CD8-positive, alpha-beta memory T cell (primary cell): ENCODE measurements around the gene NUDT6. TPM values are rescaled to one million over a fixed set of nuclear protein-coding genes. Genes with fewer than 3 reads are reported as not detected.
"Not testable (repeated sequence)": the region's sequence is repeated elsewhere in the genome, so short reads cannot be mapped to it uniquely, and the experiment has no call there.

ENCODE experiments used
- CTCF ChIA-PET: fragments of 350-600 bp; sonication (Branson Sonifier 250); formaldehyde crosslinking; loops from one replicate; lab custom pipeline; 2021; ENCODE audit warnings: antibody characterized with exemption; lab: Charles Lee
- POLR2A ChIA-PET: fragments of 350-600 bp; sonication (Branson Sonifier 250); formaldehyde crosslinking; loops from one replicate; lab custom pipeline; 2021; ENCODE audit warnings: antibody characterized with exemption; lab: Charles Lee
- DNase-seq, 5 donors: peaks; one replicate each; pipeline versions ENCODE4 v3.0.0 to v3.0.0-alpha.2; 2020 to 2022; ENCODE audit warnings: mixed read lengths in 1 of 5
- H3K27ac ChIP-seq: one replicate; pipeline ENCODE4 v1.7.0; 2013; ENCODE audit warnings: low read depth, mild to moderate bottlenecking, low read length, moderate library complexity
- H3K27me3 ChIP-seq: 2 replicates; pipeline ENCODE4 v1.7.0; 2013; ENCODE audit warnings: low read length, mild to moderate bottlenecking; ENCODE audit not compliant: insufficient read depth, poor library complexity, severe bottlenecking
- H3K36me3 ChIP-seq: 2 replicates; pipeline ENCODE4 v1.7.0; 2013; ENCODE audit warnings: mild to moderate bottlenecking, low read length, moderate library complexity; ENCODE audit not compliant: insufficient read depth
- H3K4me1 ChIP-seq: 2 replicates; pipeline ENCODE4 v1.7.0; 2013; ENCODE audit warnings: mild to moderate bottlenecking, low read length, moderate library complexity; ENCODE audit not compliant: insufficient read depth
- H3K4me3 ChIP-seq: 2 replicates; pipeline ENCODE4 v1.7.0; 2013; ENCODE audit warnings: mild to moderate bottlenecking, low read length
- H3K9me3 ChIP-seq: 2 replicates; pipeline ENCODE4 v1.7.0; 2013; ENCODE audit warnings: mild to moderate bottlenecking, low read length
- H3K27ac Mint-ChIP-seq, 8 donors: one replicate each; pipeline ENCODE4 v1.8.0; 2020 to 2021; ENCODE audit warnings: mixed read lengths in 8 of 8, mild to moderate bottlenecking in 6 of 8, inconsistent platforms in 3 of 8, moderate library complexity in 3 of 8
- H3K27me3 Mint-ChIP-seq, 2 donors: one replicate each; pipeline ENCODE4 v1.8.0; 2020 to 2021; ENCODE audit warnings: mixed read lengths in 2 of 2, mild to moderate bottlenecking in 1 of 2, moderate library complexity in 1 of 2
- H3K36me3 Mint-ChIP-seq, 3 donors: one replicate each; pipeline ENCODE4 v1.8.0; 2020 to 2021; ENCODE audit warnings: mixed read lengths in 3 of 3, inconsistent platforms in 1 of 3, mild to moderate bottlenecking in 1 of 3
- H3K4me1 Mint-ChIP-seq, 3 donors: one replicate each; pipeline ENCODE4 v1.8.0; 2020 to 2021; ENCODE audit warnings: mixed read lengths in 3 of 3, inconsistent platforms in 1 of 3, mild to moderate bottlenecking in 1 of 3
- H3K4me3 Mint-ChIP-seq, 7 donors: one replicate each; pipeline ENCODE4 v1.8.0; 2020 to 2021; ENCODE audit warnings: mixed read lengths in 7 of 7, mild to moderate bottlenecking in 6 of 7, moderate library complexity in 4 of 7, inconsistent platforms in 2 of 7
- H3K9me3 Mint-ChIP-seq, 5 donors: one replicate each; pipeline ENCODE4 v1.8.0; 2020 to 2022; ENCODE audit warnings: mixed read lengths in 5 of 5, mild to moderate bottlenecking in 3 of 5, moderate library complexity in 2 of 5, inconsistent platforms in 1 of 5
- polyA plus RNA-seq: library from polyadenylated mRNA; unstranded; fragments of 300-500 nt; fragmentation: Illumina TruSeq; gene quantifications from one replicate; pipeline ENCODE4 v1.2.3, GENCODE V29; 2021
- total RNA-seq, 2 experiments: library from RNA; stranded (reverse); gene quantifications; one replicate each; pipeline ENCODE4 v1.2.3, GENCODE V29; 2021

Gene NUDT6
- total and polyA plus RNA-seq, 3 experiments from 2014 or later = 1.6 to 5.5 (median 4.3) TPM

GRCh38 chr4:122855353-122855890 is 67.0 kb downstream of the NUDT6 start:
- no peaks in the 10 kb centered on the region for H3K36me3 ChIP-seq
- H3K4me1 ChIP-seq = no peaks in the 10 kb centered on the region
- no peak overlapping the region for H3K4me3 ChIP-seq
- Mint-ChIP-seq H3K27ac (peak overlapping the region in 1 of 8 donors; percentile 7), H3K9me3 (peaks cover 0 to 2% (median 0%) of the 10 kb centered on the region in 5 donors), H3K4me1 (peaks cover 0 to 8% (median 6%) of the 10 kb centered on the region in 3 donors), H3K36me3 (no peaks in the 10 kb centered on the region), H3K27me3 (peaks cover 4 to 6% of the 10 kb centered on the region in 2 donors), H3K4me3 (no peak overlapping the region)
- no peaks in the 10 kb centered on the region for H3K9me3 ChIP-seq
- ChIA-PET CTCF (no interaction called here), POLR2A (no interaction called here)
- no peak overlapping the region for H3K27ac ChIP-seq
- DNase-seq = no peak
- no peaks in the 10 kb centered on the region for H3K27me3 ChIP-seq

- Histone ChIP-seq H3K4me3 (no peak overlapping the region), H3K36me3 (no peaks in the 10 kb centered on the region), H3K27ac (no peak overlapping the region), H3K27me3 (no peaks in the 10 kb centered on the region), H3K9me3 (no peaks in the 10 kb centered on the region), H3K4me1 (no peaks in the 10 kb centered on the region)
- CTCF ChIA-PET = no interaction called here
- H3K36me3 Mint-ChIP-seq = no peaks in the 10 kb centered on the region
- peak overlapping the region in 1 of 7 donors; percentile 4 for H3K4me3 Mint-ChIP-seq
- peaks cover 0 to 8% (median 6%) of the 10 kb centered on the region in 3 donors for H3K4me1 Mint-ChIP-seq
- no peak for DNase-seq
- peak overlapping the region in 1 of 8 donors; percentile 24 for H3K27ac Mint-ChIP-seq
- peaks cover 5 to 6% of the 10 kb centered on the region in 2 donors for H3K27me3 Mint-ChIP-seq
- H3K9me3 Mint-ChIP-seq = peaks cover 0 to 2% (median 0%) of the 10 kb centered on the region in 5 donors
- POLR2A ChIA-PET = no interaction called here
Observed at GRCh38 chr4:122854447-122855352, 67.7 kb downstream of the NUDT6 start.

- Histone ChIP-seq H3K4me3 (no peak overlapping the region), H3K27ac (no peak overlapping the region), H3K27me3 (no peaks in the 10 kb centered on the region), H3K36me3 (no peaks in the 10 kb centered on the region), H3K9me3 (no peaks in the 10 kb centered on the region), H3K4me1 (no peaks in the 10 kb centered on the region)
- Mint-ChIP-seq H3K9me3 (peaks cover 0 to 2% (median 0%) of the 10 kb centered on the region in 5 donors), H3K27ac (no peak overlapping the region), H3K27me3 (peaks cover 6 to 12% of the 10 kb centered on the region in 2 donors), H3K4me3 (no peak overlapping the region), H3K4me1 (peaks cover 0 to 8% (median 6%) of the 10 kb centered on the region in 3 donors), H3K36me3 (no peaks in the 10 kb centered on the region)
- POLR2A ChIA-PET = no interaction called here
- DNase-seq = no peak
- CTCF ChIA-PET = no interaction called here
Observed at GRCh38 chr4:122851568-122851967, 70.8 kb downstream of the NUDT6 start.

- H3K27ac Mint-ChIP-seq = peak overlapping the region in 1 of 8 donors; percentile 21
- H3K36me3 Mint-ChIP-seq, H3K9me3 Mint-ChIP-seq, H3K4me1 Mint-ChIP-seq, H3K27ac ChIP-seq, CTCF ChIA-PET, H3K27me3 ChIP-seq, H3K4me1 ChIP-seq, H3K4me3 Mint-ChIP-seq, DNase-seq, H3K4me3 ChIP-seq, H3K36me3 ChIP-seq, H3K9me3 ChIP-seq, POLR2A ChIA-PET: not testable (repeated sequence)
- peaks cover 7 to 12% of the 10 kb centered on the region in 2 donors for H3K27me3 Mint-ChIP-seq
Observed at GRCh38 chr4:122849789-122850188, 72.6 kb downstream of the NUDT6 start.

- H3K4me3 ChIP-seq = no peak overlapping the region
- CTCF ChIA-PET = no interaction called here
Observed at GRCh38 chr4:122847931-122848330, 74.5 kb downstream of the NUDT6 start.

GRCh38 chr4:122845760-122846159 is 76.6 kb downstream of the NUDT6 start:
- H3K4me3 ChIP-seq = no peak overlapping the region
- H3K9me3 ChIP-seq = no peaks in the 10 kb centered on the region
- no peaks in the 10 kb centered on the region for H3K27me3 ChIP-seq
- Mint-ChIP-seq H3K27me3 (peaks cover 3 to 8% of the 10 kb centered on the region in 2 donors), H3K36me3 (no peaks in the 10 kb centered on the region), H3K4me1 (no peaks in the 10 kb centered on the region), H3K4me3 (no peak overlapping the region), H3K9me3 (no peaks in the 10 kb centered on the region), H3K27ac (no peak overlapping the region)
- ChIA-PET CTCF (no interaction called here), POLR2A (no interaction called here)
- DNase-seq = no peak
- no peak overlapping the region for H3K27ac ChIP-seq
- H3K4me1 ChIP-seq = no peaks in the 10 kb centered on the region
- H3K36me3 ChIP-seq = no peaks in the 10 kb centered on the region

More at GRCh38 chr4:122847931-122848330, 74.5 kb downstream of the NUDT6 start:
- H3K4me1 Mint-ChIP-seq = no peaks in the 10 kb centered on the region
- Histone ChIP-seq H3K9me3 (no peaks in the 10 kb centered on the region), H3K27me3 (no peaks in the 10 kb centered on the region), H3K36me3 (no peaks in the 10 kb centered on the region), H3K27ac (no peak overlapping the region), H3K4me1 (no peaks in the 10 kb centered on the region)
- POLR2A ChIA-PET = no interaction called here
- no peaks in the 10 kb centered on the region for H3K9me3 Mint-ChIP-seq
- DNase-seq = no peak
- no peaks in the 10 kb centered on the region for H3K36me3 Mint-ChIP-seq
- no peak overlapping the region for H3K27ac Mint-ChIP-seq
- H3K4me3 Mint-ChIP-seq = no peak overlapping the region
- H3K27me3 Mint-ChIP-seq = peaks cover 3 to 8% of the 10 kb centered on the region in 2 donors

- peaks cover 3 to 8% of the 10 kb centered on the region in 2 donors for H3K27me3 Mint-ChIP-seq
Observed at GRCh38 chr4:122845066-122845465, 77.3 kb downstream of the NUDT6 start.

GRCh38 chr4:122844391-122844790 is 78.0 kb downstream of the NUDT6 start:
- POLR2A ChIA-PET, H3K36me3 Mint-ChIP-seq, DNase-seq, H3K9me3 Mint-ChIP-seq, H3K27ac ChIP-seq, H3K4me1 ChIP-seq, H3K9me3 ChIP-seq, CTCF ChIA-PET, H3K27ac Mint-ChIP-seq, H3K27me3 ChIP-seq, H3K36me3 ChIP-seq, H3K4me1 Mint-ChIP-seq, H3K4me3 Mint-ChIP-seq, H3K4me3 ChIP-seq: not testable (repeated sequence)
- peaks cover 5 to 10% of the 10 kb centered on the region in 2 donors for H3K27me3 Mint-ChIP-seq

More at GRCh38 chr4:122845066-122845465, 77.3 kb downstream of the NUDT6 start:
- no peaks in the 10 kb centered on the region for H3K27me3 ChIP-seq
- H3K9me3 Mint-ChIP-seq = no peaks in the 10 kb centered on the region
- no peak overlapping the region for H3K27ac ChIP-seq
- H3K36me3 Mint-ChIP-seq = no peaks in the 10 kb centered on the region
- no peaks in the 10 kb centered on the region for H3K36me3 ChIP-seq
- no peak overlapping the region for H3K27ac Mint-ChIP-seq
- H3K9me3 ChIP-seq = no peaks in the 10 kb centered on the region
- H3K4me3 Mint-ChIP-seq = no peak overlapping the region
- POLR2A ChIA-PET = no interaction called here
- H3K4me3 ChIP-seq = no peak overlapping the region
- CTCF ChIA-PET = no interaction called here
- DNase-seq = no peak
- H3K4me1 ChIP-seq = no peaks in the 10 kb centered on the region
- H3K4me1 Mint-ChIP-seq = no peaks in the 10 kb centered on the region
